Gastrocnemius medialis (tissue), 4 donors: ENCODE results near the gene DPP3.

Experiments
- POLR2A ChIP-seq, 2 donors: fragments of 450-650 bp; IDR thresholded peaks; one replicate each; pipeline ENCODE4 v1.6.1; 2017; ENCODE audit warnings: antibody characterized with exemption in 2 of 2, mild to moderate bottlenecking in 2 of 2, moderate library complexity in 2 of 2
- TF ChIP-seq, protein P1 (sequence below), 5 experiments: fragments of 450-650 bp in 3 of 5; fragments of 200-600 bp in 2 of 5; sonication (generic) in 2 of 5; IDR thresholded peaks in 4 of 5; conservative IDR thresholded peaks in 1 of 5; 1 replicate in 4 of 5; 2 replicates in 1 of 5; pipeline ENCODE4 v1.5.1; 2016 to 2019; ENCODE audit warnings: antibody characterized with exemption in 5 of 5, mild to moderate bottlenecking in 3 of 5, moderate library complexity in 3 of 5

DNA sequence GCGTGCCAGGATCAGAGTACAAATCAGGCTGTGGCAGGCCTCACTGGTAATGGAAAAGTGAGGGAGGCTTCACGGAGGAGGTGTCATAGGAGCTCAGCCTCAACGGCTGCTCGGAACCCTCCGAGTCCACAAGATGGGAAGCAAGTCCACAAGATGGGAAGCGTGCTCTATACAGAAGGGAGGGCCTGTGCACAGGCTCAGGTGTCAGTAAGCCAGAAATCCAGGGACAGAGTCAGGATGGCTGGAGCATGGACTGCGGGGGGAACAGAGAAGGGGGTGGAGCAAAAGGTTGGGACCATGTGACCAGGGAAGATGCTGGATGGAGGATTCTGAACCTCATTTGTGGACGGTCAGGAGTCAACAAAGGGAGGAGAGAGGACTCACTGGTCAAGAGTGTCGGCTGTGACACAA lies 3.4 kb upstream of the DPP3 start:
- TF ChIP-seq, protein P1, sequence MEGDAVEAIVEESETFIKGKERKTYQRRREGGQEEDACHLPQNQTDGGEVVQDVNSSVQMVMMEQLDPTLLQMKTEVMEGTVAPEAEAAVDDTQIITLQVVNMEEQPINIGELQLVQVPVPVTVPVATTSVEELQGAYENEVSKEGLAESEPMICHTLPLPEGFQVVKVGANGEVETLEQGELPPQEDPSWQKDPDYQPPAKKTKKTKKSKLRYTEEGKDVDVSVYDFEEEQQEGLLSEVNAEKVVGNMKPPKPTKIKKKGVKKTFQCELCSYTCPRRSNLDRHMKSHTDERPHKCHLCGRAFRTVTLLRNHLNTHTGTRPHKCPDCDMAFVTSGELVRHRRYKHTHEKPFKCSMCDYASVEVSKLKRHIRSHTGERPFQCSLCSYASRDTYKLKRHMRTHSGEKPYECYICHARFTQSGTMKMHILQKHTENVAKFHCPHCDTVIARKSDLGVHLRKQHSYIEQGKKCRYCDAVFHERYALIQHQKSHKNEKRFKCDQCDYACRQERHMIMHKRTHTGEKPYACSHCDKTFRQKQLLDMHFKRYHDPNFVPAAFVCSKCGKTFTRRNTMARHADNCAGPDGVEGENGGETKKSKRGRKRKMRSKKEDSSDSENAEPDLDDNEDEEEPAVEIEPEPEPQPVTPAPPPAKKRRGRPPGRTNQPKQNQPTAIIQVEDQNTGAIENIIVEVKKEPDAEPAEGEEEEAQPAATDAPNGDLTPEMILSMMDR (IDR thresholded peaks at IDR 0.05 in 4 of 5, conservative IDR thresholded peaks at IDR 0.05 in 1 of 5): no peak
- no peak for TF ChIP-seq POLR2A (IDR thresholded peaks at IDR 0.05)
